ENCODE results near the gene FABP3.
A peak's percentile ranks its signal among the peaks of the same experiment; 100 is the strongest.

FABP3 gene

GRCh38 chr1:31371121-31371959 lies 1.5 kb downstream of the FABP3 start:
- DNase-seq, result no peak

GRCh38 chr1:31370565-31370964 lies 2.3 kb downstream of the FABP3 start:
- DNase-seq, result no peak

- no peak for DNase-seq
These were observed 2.9 kb downstream of the FABP3 start for GRCh38 chr1:31370021-31370420.

- DNase-seq, result no peak
These were observed 4.2 kb downstream of the FABP3 start for GRCh38 chr1:31368611-31369107.

- no peak for DNase-seq
These were observed 6.1 kb downstream of the FABP3 start for GRCh38 chr1:31366796-31367195.

- no peak for DNase-seq
These were observed 8.2 kb downstream of the FABP3 start for GRCh38 chr1:31364561-31365250.

- DNase-seq, result no peak
These were observed 10.8 kb downstream of the FABP3 start for GRCh38 chr1:31362032-31362431.

- no peak for DNase-seq
These were observed 11.3 kb downstream of the FABP3 start for GRCh38 chr1:31361607-31362006.

GRCh38 chr1:31356427-31356826 lies 16.4 kb downstream of the FABP3 start:
- no peak for DNase-seq

GRCh38 chr1:31354283-31354682 lies 18.6 kb downstream of the FABP3 start:
- DNase-seq, result no peak

- no peak for DNase-seq
These were observed 24.4 kb downstream of the FABP3 start for GRCh38 chr1:31348449-31348848.

GRCh38 chr1:31346785-31347184 lies 26.1 kb downstream of the FABP3 start:
- DNase-seq, result no peak

GRCh38 chr1:31345635-31346034 lies 27.2 kb downstream of the FABP3 start:
- no peak for DNase-seq

- DNase-seq, result no peak
These were observed 28.4 kb downstream of the FABP3 start for GRCh38 chr1:31344503-31344902.

- no peak for DNase-seq
These were observed 36.0 kb downstream of the FABP3 start for GRCh38 chr1:31336687-31337467.

- DNase-seq, result peak; percentile 31
These were observed 37.9 kb downstream of the FABP3 start for GRCh38 chr1:31335007-31335406.

- no peak for DNase-seq
These were observed 45.5 kb downstream of the FABP3 start for GRCh38 chr1:31327381-31327780.

GRCh38 chr1:31326461-31326860 lies 46.4 kb downstream of the FABP3 start:
- DNase-seq, result no peak

GRCh38 chr1:31324992-31325391 lies 47.9 kb downstream of the FABP3 start:
- DNase-seq, result no peak

GRCh38 chr1:31324093-31324492 lies 48.8 kb downstream of the FABP3 start:
- DNase-seq, result no peak

- DNase-seq, result no peak
These were observed 54.7 kb downstream of the FABP3 start for GRCh38 chr1:31318146-31318545.

GRCh38 chr1:31315902-31316301 lies 57.0 kb downstream of the FABP3 start:
- DNase-seq, result no peak

All from CD4-positive, alpha-beta T cell treated with Interleukin-12 subunit alpha and Interleukin-12 subunit beta, for 1 hour (primary cell).